ENCODE data around the gene DRG2. TPM values are rescaled to one million over a fixed set of nuclear protein-coding genes. Genes with fewer than 3 reads are reported as not detected.

DRG2 gene
- total RNA-seq, 1 donor from 2014 or later, result 40.8 TPM

- TF ChIP-seq CTCF (IDR thresholded peaks at IDR 0.05), result no peak
These were observed 50.5 kb downstream of the DRG2 start for GRCh38 chr17:18138065-18138749.

GRCh38 chr17:18139092-18139491, 51.3 kb downstream of the DRG2 start:
- no peak overlapping the region for H3K27ac Mint-ChIP-seq (ENCODE audit: unreplicated experiment)
- H3K4me3 Mint-ChIP-seq (ENCODE audit: unreplicated experiment), result no peak overlapping the region
- DNase-seq (ENCODE audit: extremely low spot score, unreplicated experiment), result no peak

More at GRCh38 chr17:18138065-18138749, 50.5 kb downstream of the DRG2 start:
- Mint-ChIP-seq H3K9me3 (ENCODE audit: unreplicated experiment) (no peaks in the 10 kb centered on the region), H3K36me3 (ENCODE audit: unreplicated experiment) (no peaks in the 10 kb centered on the region), H3K4me1 (ENCODE audit: unreplicated experiment) (no peaks in the 10 kb centered on the region), H3K27ac (ENCODE audit: unreplicated experiment) (no peak overlapping the region), H3K4me3 (ENCODE audit: unreplicated experiment) (no peak overlapping the region), H3K27me3 (ENCODE audit: unreplicated experiment) (no peaks in the 10 kb centered on the region)
- no peak for DNase-seq (ENCODE audit: extremely low spot score, unreplicated experiment)

GRCh38 chr17:18139498-18139897, 51.8 kb downstream of the DRG2 start:
- DNase-seq (ENCODE audit: extremely low spot score, unreplicated experiment), result no peak
- no peak overlapping the region for H3K4me3 Mint-ChIP-seq (ENCODE audit: unreplicated experiment)
- no peaks in the 10 kb centered on the region for H3K4me1 Mint-ChIP-seq (ENCODE audit: unreplicated experiment)
- H3K27ac Mint-ChIP-seq (ENCODE audit: unreplicated experiment), result no peak overlapping the region
- H3K36me3 Mint-ChIP-seq (ENCODE audit: unreplicated experiment), result no peaks in the 10 kb centered on the region
- H3K9me3 Mint-ChIP-seq (ENCODE audit: unreplicated experiment), result no peaks in the 10 kb centered on the region
- no peak for TF ChIP-seq CTCF (IDR thresholded peaks at IDR 0.05)
- no peaks in the 10 kb centered on the region for H3K27me3 Mint-ChIP-seq (ENCODE audit: unreplicated experiment)

More at GRCh38 chr17:18139092-18139491, 51.3 kb downstream of the DRG2 start:
- Mint-ChIP-seq H3K9me3 (ENCODE audit: unreplicated experiment) (no peaks in the 10 kb centered on the region), H3K36me3 (ENCODE audit: unreplicated experiment) (no peaks in the 10 kb centered on the region), H3K27me3 (ENCODE audit: unreplicated experiment) (no peaks in the 10 kb centered on the region), H3K4me1 (ENCODE audit: unreplicated experiment) (no peaks in the 10 kb centered on the region)
- no peak for TF ChIP-seq CTCF (IDR thresholded peaks at IDR 0.05)

DNA sequence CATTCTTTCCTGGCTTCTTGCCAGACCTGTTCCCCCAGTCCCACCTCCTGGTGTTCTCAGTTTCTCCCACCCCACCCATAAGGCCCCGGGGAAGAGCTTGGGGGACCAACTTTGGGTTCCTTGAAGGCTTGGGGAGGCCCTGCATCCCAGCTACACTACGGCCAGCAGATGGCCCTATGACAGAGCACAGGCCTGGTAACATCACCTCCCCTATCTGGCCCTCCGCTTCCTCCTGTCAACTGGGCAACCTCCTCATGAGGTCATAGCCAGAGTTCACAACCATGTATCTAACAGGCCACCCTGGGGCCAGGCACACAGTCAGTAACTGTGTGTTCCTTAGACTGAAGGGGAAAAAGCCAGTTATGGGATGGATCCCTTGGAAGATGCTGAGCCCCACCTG, 52.2 kb downstream of the DRG2 start:
- no peak overlapping the region for H3K27ac Mint-ChIP-seq (ENCODE audit: unreplicated experiment)
- no peaks in the 10 kb centered on the region for H3K4me1 Mint-ChIP-seq (ENCODE audit: unreplicated experiment)
- no peak for TF ChIP-seq CTCF (IDR thresholded peaks at IDR 0.05)
- no peak overlapping the region for H3K4me3 Mint-ChIP-seq (ENCODE audit: unreplicated experiment)
- H3K27me3 Mint-ChIP-seq (ENCODE audit: unreplicated experiment), result no peaks in the 10 kb centered on the region
- H3K9me3 Mint-ChIP-seq (ENCODE audit: unreplicated experiment), result no peaks in the 10 kb centered on the region
- no peaks in the 10 kb centered on the region for H3K36me3 Mint-ChIP-seq (ENCODE audit: unreplicated experiment)
- DNase-seq (ENCODE audit: extremely low spot score, unreplicated experiment), result no peak

- H3K4me1 Mint-ChIP-seq (ENCODE audit: unreplicated experiment), result no peaks in the 10 kb centered on the region
- H3K4me3 Mint-ChIP-seq (ENCODE audit: unreplicated experiment), result no peak overlapping the region
- no peak for DNase-seq (ENCODE audit: extremely low spot score, unreplicated experiment)
- H3K27ac Mint-ChIP-seq (ENCODE audit: unreplicated experiment), result no peak overlapping the region
- no peaks in the 10 kb centered on the region for H3K9me3 Mint-ChIP-seq (ENCODE audit: unreplicated experiment)
- no peaks in the 10 kb centered on the region for H3K36me3 Mint-ChIP-seq (ENCODE audit: unreplicated experiment)
- no peaks in the 10 kb centered on the region for H3K27me3 Mint-ChIP-seq (ENCODE audit: unreplicated experiment)
- TF ChIP-seq CTCF (IDR thresholded peaks at IDR 0.05), result no peak
These were observed 52.9 kb downstream of the DRG2 start for GRCh38 chr17:18140648-18141047.

Data from osteocyte (in vitro differentiated cells).